A673 (cell line): Measurements from ENCODE around the gene WNK1. TPM values are rescaled to one million over a fixed set of nuclear protein-coding genes. Genes with fewer than 3 reads are reported as not detected.

Source experiments
- BruUV-seq: library from RNA; stranded (reverse); fragments of 400-500 nt; replicated peaks from 2 replicates; lab custom pipeline; 2021; lab: Mats Ljungman, UMichigan
- CTCF ChIA-PET: fragments of 300-600 bp; sonication (Branson Sonifier 250); formaldehyde crosslinking; loops from one replicate; lab custom pipeline; 2022; ENCODE audit warnings: antibody characterized with exemption; lab: Charles Lee
- POLR2A ChIA-PET: fragments of 300-600 bp; sonication (Branson Sonifier 250); formaldehyde crosslinking; loops from one replicate; lab custom pipeline; 2022; ENCODE audit warnings: antibody characterized with exemption; ENCODE audit not compliant: low non-redundant PET; lab: Charles Lee
- DNase-seq: peaks from one replicate; pipeline ENCODE4 v3.0.0-alpha.2; 2015; ENCODE audit warnings: low spot score
- H3K27ac ChIP-seq: fragments of 200-600 bp; sonication (generic); 2 replicates; pipeline ENCODE4 v1.5.1; 2016; ENCODE audit warnings: mixed run types, low read depth, mild to moderate bottlenecking, mixed read lengths, antibody characterized with exemption, low read length; ENCODE audit not compliant: poor library complexity, severe bottlenecking
- H3K27me3 ChIP-seq: fragments of 200-600 bp; sonication (generic); replicated peaks from 2 replicates; pipeline ENCODE4 v1.6.1; 2017; ENCODE audit warnings: mixed run types, low read depth, mild to moderate bottlenecking, mixed read lengths, antibody characterized with exemption, low read length; ENCODE audit not compliant: insufficient read depth, poor library complexity
- H3K36me3 ChIP-seq: fragments of 200-600 bp; sonication (generic); 2 replicates; pipeline ENCODE4 v1.6.1; 2016; ENCODE audit warnings: mixed run types, mild to moderate bottlenecking, mixed read lengths, antibody characterized with exemption, low read length; ENCODE audit not compliant: insufficient read depth, poor library complexity, severe bottlenecking
- H3K4me1 ChIP-seq: fragments of 200-600 bp; sonication (generic); 2 replicates; pipeline ENCODE4 v1.6.1; 2017; ENCODE audit warnings: mixed run types, mild to moderate bottlenecking, mixed read lengths, antibody characterized with exemption, low read length; ENCODE audit not compliant: insufficient read depth, poor library complexity, severe bottlenecking
- H3K4me3 ChIP-seq: fragments of 200-600 bp; sonication (generic); 2 replicates; pipeline ENCODE4 v1.5.1; 2016; ENCODE audit warnings: low read depth, mixed run types, mild to moderate bottlenecking, mixed read lengths, low read length; ENCODE audit not compliant: poor library complexity, severe bottlenecking
- H3K9me3 ChIP-seq: fragments of 200-600 bp; sonication (generic); 2 replicates; pipeline ENCODE4 v1.6.1; 2016; ENCODE audit warnings: mixed run types, low read depth, mild to moderate bottlenecking, mixed read lengths, antibody characterized with exemption, low read length; ENCODE audit not compliant: poor library complexity, severe bottlenecking
- EZH2 ChIP-seq: fragments of 200-600 bp; sonication (generic); IDR thresholded peaks from 2 replicates; pipeline ENCODE4 v1.6.1; 2017; ENCODE audit warnings: borderline replicate concordance, low read depth, mild to moderate bottlenecking, mixed read lengths, antibody characterized with exemption, low read length; ENCODE audit not compliant: poor library complexity, severe bottlenecking
- intact Hi-C: fragments of 100-400 bp; cut with micrococcal nuclease; formaldehyde crosslinking; loops from one replicate; pipeline ENCODE4 v1.10.0; 2022; ENCODE audit not compliant: unreplicated experiment
- total RNA-seq: library from RNA; stranded (reverse); gene quantifications from 2 replicates; pipeline ENCODE4 v1.2.3, GENCODE V29; 2021
- TF ChIP-seq, protein P1 (sequence below): fragments of 300-800, 200-600 bp; sonication (generic); conservative IDR thresholded peaks from 2 replicates; pipeline ENCODE4 v1.5.1; 2017; ENCODE audit warnings: low read depth, mild to moderate bottlenecking, antibody characterized with exemption, low read length, moderate library complexity, mixed read lengths

The WNK1 gene
- total RNA-seq, 1 experiment from 2014 or later = 161 TPM

DNA sequence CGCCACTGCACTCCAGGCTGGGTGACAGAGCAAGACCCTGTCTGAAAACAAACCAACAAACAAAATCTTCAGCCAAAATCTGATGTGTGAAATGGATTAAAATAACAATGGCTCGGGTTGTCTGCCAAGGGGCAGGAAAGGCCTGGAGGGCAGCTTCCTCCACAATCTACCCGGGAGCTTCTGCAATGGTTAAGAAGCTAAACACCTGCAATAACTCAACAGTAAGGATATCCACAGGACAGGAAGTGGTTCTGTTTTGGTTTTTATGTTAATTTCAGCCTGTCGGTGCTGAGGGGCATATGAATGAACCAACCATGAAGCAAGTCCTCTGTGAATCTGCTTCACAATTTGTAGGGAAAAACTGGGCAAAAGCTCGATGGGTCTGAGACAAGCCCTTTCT lies 162.7 kb downstream of the WNK1 start:
- intact Hi-C loops = no loop called here
- ChIA-PET CTCF (no interaction called here), POLR2A (no interaction called here)
- Histone ChIP-seq H3K4me1 (no peaks in the 10 kb centered on the region), H3K9me3 (no peaks in the 10 kb centered on the region), H3K27ac (no peak overlapping the region), H3K36me3 (peaks cover 79% of the 10 kb centered on the region), H3K4me3 (no peak overlapping the region), H3K27me3 (no peaks in the 10 kb centered on the region)
- TF ChIP-seq, protein P1, sequence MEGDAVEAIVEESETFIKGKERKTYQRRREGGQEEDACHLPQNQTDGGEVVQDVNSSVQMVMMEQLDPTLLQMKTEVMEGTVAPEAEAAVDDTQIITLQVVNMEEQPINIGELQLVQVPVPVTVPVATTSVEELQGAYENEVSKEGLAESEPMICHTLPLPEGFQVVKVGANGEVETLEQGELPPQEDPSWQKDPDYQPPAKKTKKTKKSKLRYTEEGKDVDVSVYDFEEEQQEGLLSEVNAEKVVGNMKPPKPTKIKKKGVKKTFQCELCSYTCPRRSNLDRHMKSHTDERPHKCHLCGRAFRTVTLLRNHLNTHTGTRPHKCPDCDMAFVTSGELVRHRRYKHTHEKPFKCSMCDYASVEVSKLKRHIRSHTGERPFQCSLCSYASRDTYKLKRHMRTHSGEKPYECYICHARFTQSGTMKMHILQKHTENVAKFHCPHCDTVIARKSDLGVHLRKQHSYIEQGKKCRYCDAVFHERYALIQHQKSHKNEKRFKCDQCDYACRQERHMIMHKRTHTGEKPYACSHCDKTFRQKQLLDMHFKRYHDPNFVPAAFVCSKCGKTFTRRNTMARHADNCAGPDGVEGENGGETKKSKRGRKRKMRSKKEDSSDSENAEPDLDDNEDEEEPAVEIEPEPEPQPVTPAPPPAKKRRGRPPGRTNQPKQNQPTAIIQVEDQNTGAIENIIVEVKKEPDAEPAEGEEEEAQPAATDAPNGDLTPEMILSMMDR = no peak
- no peak for TF ChIP-seq EZH2
- DNase-seq = no peak
- no TSS peak for BruUV-seq

DNA sequence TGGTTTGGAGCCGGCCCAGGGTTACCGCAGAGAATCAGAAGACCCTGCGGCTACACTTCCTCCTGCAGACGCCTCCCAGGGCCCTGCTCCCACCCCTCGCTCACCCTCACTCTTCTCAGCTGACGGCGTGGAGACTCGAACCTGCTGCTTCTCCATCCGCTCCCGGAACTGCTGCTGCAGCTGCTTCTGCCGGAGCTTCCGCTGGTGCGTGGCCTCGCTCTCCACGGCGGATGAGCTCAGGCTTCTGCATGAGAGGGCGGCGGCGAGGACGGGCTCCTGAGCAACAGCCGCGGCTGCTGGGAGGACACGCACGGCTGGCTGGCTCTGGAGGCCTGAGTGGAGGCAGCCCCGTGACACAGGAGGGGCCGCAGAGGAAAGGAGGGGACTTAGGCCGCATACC lies 163.9 kb downstream of the WNK1 start:
- peaks cover 68% of the 10 kb centered on the region for H3K36me3 ChIP-seq
- BruUV-seq = no TSS peak

DNA sequence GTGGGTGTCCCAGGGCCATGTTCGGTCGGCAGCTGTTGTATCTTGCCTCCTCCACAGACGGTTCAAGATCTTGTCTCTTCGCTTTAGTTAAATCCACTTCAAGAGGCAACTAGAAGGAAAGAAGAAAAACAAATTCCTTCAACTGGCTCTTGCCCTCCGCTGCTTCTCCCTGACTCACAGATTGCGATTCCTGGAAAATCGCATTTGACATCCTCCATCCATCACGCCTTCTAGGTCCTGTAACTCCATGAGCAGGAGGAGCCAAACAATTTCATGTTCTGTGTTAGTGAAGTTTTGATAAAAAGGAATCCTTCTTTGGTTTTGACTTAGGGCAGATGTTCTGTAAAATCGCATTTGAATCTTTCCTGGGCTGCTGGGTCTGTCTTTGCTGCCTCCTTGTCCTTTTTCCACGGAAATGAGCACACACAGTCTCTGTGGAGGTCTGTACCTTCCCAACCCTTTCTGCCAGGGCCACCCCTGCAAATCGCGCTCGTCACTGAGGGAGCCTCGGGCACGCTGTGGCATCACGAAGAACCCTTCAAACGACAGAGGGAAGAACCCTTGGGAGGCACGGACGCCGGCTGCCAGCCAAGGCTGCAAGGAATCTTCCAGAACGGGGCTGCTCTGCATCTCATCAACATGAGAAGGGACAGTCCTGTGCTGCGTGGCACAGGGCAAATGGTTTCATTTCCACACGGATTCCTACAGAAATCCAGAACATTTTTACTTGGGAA lies 164.5 kb downstream of the WNK1 start:
- Histone ChIP-seq H3K27me3 (no peaks in the 10 kb centered on the region), H3K4me3 (no peak overlapping the region), H3K9me3 (no peaks in the 10 kb centered on the region), H3K36me3 (peaks cover 61% of the 10 kb centered on the region), H3K27ac (no peak overlapping the region), H3K4me1 (no peaks in the 10 kb centered on the region)
- DNase-seq = no peak
- no TSS peak for BruUV-seq
- CTCF ChIA-PET = no interaction called here
- TF ChIP-seq, protein P1 = no peak
- no peak for TF ChIP-seq EZH2
- POLR2A ChIA-PET = no interaction called here
- intact Hi-C loops = no loop called here

More for the DNA sequence above, 163.9 kb downstream of the WNK1 start:
- ChIA-PET POLR2A (no interaction called here), CTCF (no interaction called here)
- DNase-seq = no peak
- no peak for TF ChIP-seq EZH2
- TF ChIP-seq, protein P1 = no peak
- Histone ChIP-seq H3K27ac (no peak overlapping the region), H3K4me1 (no peaks in the 10 kb centered on the region), H3K27me3 (no peaks in the 10 kb centered on the region), H3K4me3 (no peak overlapping the region), H3K9me3 (no peaks in the 10 kb centered on the region)
- intact Hi-C loops = no loop called here
